AG10803 (cell line): ENCODE results near the gene ZNF19.

Experiments
- DNase-seq: peaks from one replicate; pipeline ENCODE4 v3.0.0; 2010; ENCODE audit warnings: low read depth
- H3K4me3 ChIP-seq: 2 replicates; pipeline ENCODE4 v1.5.1; 2011; ENCODE audit warnings: mild to moderate bottlenecking, low read length, control low read depth
- TF ChIP-seq, protein P1 (sequence below): conservative IDR thresholded peaks from 2 replicates; pipeline ENCODE4 v1.5.1; 2011; ENCODE audit warnings: mild to moderate bottlenecking, low read length, control low read depth, inconsistent platforms

The ZNF19 gene

GRCh38 chr16:71431176-71431575 lies 57.9 kb downstream of the ZNF19 start:
- DNase-seq, result no peak
- TF ChIP-seq, protein P1, sequence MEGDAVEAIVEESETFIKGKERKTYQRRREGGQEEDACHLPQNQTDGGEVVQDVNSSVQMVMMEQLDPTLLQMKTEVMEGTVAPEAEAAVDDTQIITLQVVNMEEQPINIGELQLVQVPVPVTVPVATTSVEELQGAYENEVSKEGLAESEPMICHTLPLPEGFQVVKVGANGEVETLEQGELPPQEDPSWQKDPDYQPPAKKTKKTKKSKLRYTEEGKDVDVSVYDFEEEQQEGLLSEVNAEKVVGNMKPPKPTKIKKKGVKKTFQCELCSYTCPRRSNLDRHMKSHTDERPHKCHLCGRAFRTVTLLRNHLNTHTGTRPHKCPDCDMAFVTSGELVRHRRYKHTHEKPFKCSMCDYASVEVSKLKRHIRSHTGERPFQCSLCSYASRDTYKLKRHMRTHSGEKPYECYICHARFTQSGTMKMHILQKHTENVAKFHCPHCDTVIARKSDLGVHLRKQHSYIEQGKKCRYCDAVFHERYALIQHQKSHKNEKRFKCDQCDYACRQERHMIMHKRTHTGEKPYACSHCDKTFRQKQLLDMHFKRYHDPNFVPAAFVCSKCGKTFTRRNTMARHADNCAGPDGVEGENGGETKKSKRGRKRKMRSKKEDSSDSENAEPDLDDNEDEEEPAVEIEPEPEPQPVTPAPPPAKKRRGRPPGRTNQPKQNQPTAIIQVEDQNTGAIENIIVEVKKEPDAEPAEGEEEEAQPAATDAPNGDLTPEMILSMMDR, result no peak
- H3K4me3 ChIP-seq, result no peak overlapping the region

GRCh38 chr16:71430744-71431143 lies 58.4 kb downstream of the ZNF19 start:
- TF ChIP-seq, protein P1, result no peak
- no peak for DNase-seq
- no peak overlapping the region for H3K4me3 ChIP-seq

DNA sequence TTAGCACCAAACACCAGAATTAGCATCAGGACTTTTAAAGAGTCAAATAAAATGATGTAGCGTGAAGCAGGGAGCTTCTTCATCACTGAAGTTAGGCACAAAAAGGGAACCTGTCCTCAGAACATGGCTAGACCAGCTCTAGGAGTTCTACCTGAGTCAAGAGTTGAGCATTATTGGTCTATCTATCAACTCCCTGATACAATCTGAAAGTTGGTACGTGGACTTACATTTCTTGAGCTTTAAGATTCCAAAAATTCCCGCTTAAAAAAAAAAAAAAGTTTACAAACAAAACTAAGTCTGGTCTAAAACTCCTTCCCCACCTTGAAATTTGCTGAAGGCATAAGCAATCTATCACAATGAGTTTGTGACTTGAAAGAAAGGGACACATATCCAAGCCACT lies 59.5 kb downstream of the ZNF19 start:
- H3K4me3 ChIP-seq, result no peak overlapping the region
- TF ChIP-seq, protein P1, result no peak
- no peak for DNase-seq

GRCh38 chr16:71428883-71429282 lies 60.2 kb downstream of the ZNF19 start:
- TF ChIP-seq, protein P1, result no peak
- H3K4me3 ChIP-seq, result no peak overlapping the region
- DNase-seq, result no peak

DNA sequence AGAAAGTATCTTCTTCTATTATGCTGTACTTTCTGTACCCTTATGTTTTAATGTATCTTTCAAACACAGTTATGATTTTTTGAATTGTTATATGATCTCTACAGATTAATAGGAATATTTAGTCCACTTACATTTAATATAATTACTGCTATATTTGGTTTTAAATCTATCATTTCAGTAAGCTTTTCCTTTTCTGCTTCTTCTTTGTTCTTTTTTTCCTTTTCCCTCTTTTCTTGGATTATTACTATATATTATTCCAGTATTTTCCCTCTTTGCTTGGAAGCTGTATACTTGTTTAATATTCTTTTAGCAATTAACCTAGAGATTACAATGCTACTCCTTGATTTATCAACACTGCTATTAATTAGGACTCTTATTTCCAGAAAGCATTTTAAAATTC lies 60.7 kb downstream of the ZNF19 start:
- no peak overlapping the region for H3K4me3 ChIP-seq
- DNase-seq, result no peak
- TF ChIP-seq, protein P1, result no peak

DNA sequence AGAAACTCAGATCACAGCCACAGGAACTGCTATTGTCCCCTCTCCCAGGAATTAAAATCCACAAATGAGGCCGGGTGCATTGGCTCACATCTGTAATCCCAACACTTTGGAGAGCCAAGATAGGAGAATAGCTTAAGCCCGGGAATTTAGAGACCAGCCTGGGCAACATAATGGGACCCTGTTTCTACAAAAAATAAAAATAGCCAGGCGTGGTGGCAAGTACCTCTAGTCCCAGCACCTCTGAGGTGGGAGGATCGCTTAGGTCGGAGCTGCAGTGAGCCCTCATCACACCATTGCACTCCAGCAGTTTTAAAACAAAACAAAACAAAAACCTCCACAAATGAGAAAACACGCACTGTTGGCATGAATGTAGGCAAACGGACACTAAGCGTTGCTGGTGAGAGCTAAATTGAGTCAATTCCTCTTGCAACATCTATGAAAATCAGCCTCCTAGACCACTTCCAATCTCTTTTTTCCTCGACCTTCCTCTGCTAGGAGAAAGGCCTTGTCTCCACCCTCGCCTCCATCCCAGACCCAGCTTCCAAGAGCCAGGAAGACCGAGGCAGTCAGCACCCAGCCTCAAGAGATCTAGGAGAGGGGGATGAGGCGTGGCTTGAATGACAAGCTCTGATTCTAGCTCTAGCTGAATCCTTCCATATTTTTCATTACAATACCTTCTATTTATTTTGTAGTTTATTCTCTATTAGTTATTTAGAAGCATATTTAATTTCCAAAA lies 62.1 kb downstream of the ZNF19 start:
- DNase-seq, result no peak
- TF ChIP-seq, protein P1, result no peak
- H3K4me3 ChIP-seq, result no peak overlapping the region
